ENCODE data around the gene SPEN.

- no peak for TF ChIP-seq KLF11 (CRISPR knock-in tag; IDR thresholded peaks at IDR 0.05)
- TF ChIP-seq YY1 (IDR thresholded peaks at IDR 0.05; ENCODE audit: insufficient read depth, insufficient replicate concordance, low read depth, low read length) = no peak
- no peak for TF ChIP-seq ASH2L (IDR thresholded peaks at IDR 0.05; ENCODE audit: insufficient read length, low read depth, low read length)
- no peak for TF ChIP-seq CTCF (CRISPR knock-in tag; IDR thresholded peaks at IDR 0.05)
These were observed 118.8 kb downstream of the SPEN start for GRCh38 chr1:15966081-15966955.
